ENCODE data around the gene MIPEP.

GRCh38 chr13:23778879-23779278, 110.3 kb downstream of the MIPEP start:
- TF ChIP-seq CTCF (IDR thresholded peaks at IDR 0.05; ENCODE audit: insufficient read depth, low read depth, low read length) = no peak
- no peak for TF ChIP-seq EZH2 (IDR thresholded peaks at IDR 0.05; ENCODE audit: insufficient read depth, low read length)
